HG02938 (cell line): ENCODE results near the gene PTPRJ.

Experiments used
- ATAC-seq: cut with Tn5 transposase; IDR thresholded peaks from one replicate; pipeline ENCODE4 v1.9.1; 2021; ENCODE audit warnings: mild to moderate bottlenecking, moderate library complexity; ENCODE audit not compliant: unreplicated experiment

The PTPRJ gene

GRCh38 chr11:47992959-47993820, 12.8 kb downstream of the PTPRJ start:
- no peak for ATAC-seq

DNA sequence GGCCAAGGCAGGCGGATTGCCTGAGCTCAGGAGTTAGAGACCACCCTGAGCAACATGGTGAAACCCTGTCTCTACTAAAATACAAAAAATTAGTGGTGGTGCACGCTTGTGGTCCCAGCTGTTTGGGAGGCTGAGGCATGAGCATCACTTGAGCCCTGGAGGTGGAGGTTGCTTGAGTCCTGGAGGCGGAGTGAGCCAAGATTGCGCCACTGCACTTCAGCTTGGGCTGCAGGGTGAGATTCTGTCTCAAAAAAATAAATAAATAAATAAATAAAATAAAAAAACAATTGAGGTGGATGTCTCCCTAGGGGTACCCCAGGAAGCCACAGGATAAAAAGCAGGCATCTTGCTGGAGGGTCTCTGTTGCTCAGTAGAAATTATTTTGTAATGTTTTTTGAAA, 14.1 kb downstream of the PTPRJ start:
- ATAC-seq, result no peak

GRCh38 chr11:47995360-47995769, 15.0 kb downstream of the PTPRJ start:
- ATAC-seq, result no peak

GRCh38 chr11:47997063-47998053, 17.0 kb downstream of the PTPRJ start:
- no peak for ATAC-seq

GRCh38 chr11:47998345-47998732, 18.0 kb downstream of the PTPRJ start:
- no peak for ATAC-seq

GRCh38 chr11:47998733-47999359, 18.5 kb downstream of the PTPRJ start:
- no peak for ATAC-seq

- no peak for ATAC-seq
These were observed 20.1 kb downstream of the PTPRJ start for GRCh38 chr11:48000432-48000831.

- ATAC-seq, result peak; percentile 81
These were observed 21.2 kb downstream of the PTPRJ start for GRCh38 chr11:48001438-48002021.

DNA sequence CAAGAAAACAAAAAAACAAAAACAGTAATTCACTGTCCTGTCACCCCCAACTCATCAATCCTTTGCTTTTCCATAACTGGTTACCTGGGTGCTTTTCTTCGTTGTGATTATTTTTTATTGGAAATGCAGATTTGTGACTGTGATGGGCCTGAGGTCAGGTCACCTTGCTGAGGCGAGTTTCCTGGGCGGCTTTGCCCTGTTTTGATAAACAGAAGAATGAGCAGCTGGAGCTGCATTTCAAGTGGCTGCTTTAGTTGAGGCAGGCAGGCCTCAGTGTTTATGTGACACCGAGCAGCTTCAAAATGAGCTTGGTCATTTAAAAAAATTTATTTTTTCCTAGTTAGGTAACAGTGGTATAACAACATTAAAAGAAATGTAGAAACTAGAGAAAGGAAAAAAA, 22.2 kb downstream of the PTPRJ start:
- ATAC-seq, result no peak

- ATAC-seq, result no peak
These were observed 23.6 kb downstream of the PTPRJ start for GRCh38 chr11:48003926-48004325.

GRCh38 chr11:48004456-48004855, 24.1 kb downstream of the PTPRJ start:
- no peak for ATAC-seq

- ATAC-seq, result no peak
These were observed 24.8 kb downstream of the PTPRJ start for GRCh38 chr11:48005136-48005535.

- no peak for ATAC-seq
These were observed 25.5 kb downstream of the PTPRJ start for GRCh38 chr11:48005831-48006270.

DNA sequence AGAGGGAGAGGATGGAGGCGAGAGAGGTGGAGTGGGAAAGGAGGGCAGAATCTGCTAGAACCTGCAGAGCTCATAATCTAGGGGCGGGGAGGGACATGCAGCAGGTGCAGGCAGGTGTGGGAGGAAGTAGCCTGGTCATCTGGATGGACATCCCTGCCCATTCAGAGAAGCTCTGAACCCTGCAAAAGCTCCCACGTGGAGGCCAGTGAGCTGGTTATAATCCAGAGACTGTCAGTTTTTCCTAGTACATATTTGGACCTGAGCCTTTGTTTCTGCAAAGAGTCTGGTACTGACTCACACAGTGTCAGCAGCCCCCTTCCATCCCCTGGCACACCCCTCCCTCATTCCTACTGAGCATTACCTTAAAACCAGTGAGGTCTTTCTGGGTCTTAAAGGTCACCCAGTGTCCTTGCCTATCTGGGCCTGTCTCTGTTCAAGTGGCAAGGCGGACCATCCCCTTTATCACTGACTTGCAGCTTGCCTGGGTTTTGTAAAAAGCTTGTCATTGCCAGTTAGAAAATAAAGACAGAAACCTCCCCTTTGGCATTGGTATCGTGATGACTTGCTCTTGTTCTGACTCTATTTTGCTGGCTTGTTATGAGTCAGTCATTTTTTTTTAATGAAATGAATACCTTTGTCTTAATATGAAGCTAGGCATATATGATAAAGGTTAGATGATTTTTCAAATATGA, 26.1 kb downstream of the PTPRJ start:
- ATAC-seq, result peak; percentile 62

DNA sequence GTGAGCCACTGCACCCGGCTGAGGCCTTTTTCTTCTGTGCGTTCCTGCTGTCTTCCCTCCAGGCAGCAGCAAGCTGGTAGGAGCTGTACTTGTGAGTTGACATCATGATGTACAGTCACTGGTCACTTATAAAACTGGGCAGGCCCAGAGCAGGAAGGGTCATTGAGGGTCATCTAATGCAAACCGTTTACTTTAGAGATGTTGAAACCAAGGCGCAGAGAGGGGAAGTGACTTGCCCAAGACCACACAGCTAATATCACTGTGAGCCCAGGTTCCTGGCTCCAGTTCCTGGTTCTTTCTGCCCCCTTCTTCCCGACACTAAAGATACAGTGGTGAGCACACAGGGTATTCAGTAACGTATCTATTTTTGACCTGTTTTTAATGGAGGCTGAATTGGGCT, 27.3 kb downstream of the PTPRJ start:
- ATAC-seq, result no peak

DNA sequence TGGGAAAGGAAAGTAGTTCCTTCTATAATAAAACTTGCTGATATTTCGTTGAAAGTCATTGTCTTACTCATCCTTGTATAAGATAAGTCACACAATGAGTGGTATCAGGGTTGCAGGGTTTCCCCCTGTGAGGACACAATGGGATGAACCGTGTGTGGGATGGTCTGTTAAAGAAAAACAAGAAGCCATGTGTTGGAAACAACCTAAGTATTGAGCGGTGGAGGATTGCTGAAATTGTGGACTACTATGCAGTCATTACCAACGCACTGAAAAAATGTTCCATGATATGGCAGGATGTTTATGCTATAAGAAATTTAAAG, 28.6 kb downstream of the PTPRJ start:
- peak; percentile 37 for ATAC-seq

DNA sequence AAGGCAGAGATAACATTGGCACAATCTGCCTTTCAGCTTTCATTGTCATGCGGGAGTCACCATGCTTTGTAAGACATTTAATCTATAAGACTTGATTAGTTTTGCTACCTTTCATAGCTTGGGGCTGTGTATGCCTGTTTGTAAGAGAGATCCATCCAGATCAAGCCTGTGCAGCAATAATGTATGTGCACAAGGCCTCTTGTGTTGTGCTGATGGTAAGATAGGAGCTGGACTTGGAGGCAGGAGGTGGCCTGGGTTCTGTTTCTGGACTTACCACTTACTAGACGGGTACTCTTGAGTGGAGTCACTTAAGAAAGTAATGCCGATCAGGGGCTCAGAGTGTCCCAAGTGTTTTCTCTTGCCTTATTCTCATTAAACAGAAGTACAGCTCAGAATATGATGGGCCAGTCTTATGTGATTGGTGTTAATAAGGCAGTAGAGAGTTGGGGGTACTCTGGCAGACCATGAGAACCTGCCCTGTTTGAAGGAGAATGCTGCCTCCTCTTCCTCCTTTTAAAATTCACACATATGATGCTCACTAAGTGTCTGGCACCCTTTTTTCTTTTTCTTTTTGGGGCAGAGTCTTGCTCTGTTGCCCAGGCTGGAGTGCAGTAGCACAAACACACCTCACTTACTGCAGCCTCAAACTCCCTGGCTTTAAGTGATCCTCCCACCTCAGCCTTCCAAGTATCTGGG, 30.9 kb downstream of the PTPRJ start:
- ATAC-seq, result no peak

DNA sequence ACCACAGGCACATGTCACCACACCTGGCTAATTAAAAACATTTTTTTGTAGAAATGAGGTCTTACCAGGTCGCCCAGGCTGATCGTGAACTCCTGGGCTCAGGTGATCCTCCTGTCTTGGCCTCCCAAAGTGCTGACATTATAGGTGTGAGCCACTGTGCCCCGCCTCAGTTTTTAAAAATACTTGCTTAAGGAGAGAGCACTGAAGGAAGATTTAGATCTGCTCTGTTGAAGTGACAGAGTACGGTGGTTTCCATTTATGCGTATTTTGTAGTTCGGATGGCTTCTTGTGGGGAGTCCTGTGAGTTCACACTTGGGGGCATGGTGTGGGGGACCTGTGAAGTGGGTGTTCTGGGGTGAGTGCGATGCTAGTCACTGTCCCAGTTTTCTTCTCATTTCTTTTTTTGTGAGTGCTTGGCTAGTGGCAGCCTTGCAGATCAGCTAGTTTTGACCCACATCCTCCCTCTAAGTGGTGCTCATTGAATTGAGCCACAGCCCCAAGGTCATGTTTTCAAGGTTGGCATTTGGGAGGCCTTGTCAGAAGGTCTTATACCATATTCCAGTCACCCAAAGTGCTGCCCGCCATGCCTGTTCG, 31.5 kb downstream of the PTPRJ start:
- ATAC-seq, result no peak

DNA sequence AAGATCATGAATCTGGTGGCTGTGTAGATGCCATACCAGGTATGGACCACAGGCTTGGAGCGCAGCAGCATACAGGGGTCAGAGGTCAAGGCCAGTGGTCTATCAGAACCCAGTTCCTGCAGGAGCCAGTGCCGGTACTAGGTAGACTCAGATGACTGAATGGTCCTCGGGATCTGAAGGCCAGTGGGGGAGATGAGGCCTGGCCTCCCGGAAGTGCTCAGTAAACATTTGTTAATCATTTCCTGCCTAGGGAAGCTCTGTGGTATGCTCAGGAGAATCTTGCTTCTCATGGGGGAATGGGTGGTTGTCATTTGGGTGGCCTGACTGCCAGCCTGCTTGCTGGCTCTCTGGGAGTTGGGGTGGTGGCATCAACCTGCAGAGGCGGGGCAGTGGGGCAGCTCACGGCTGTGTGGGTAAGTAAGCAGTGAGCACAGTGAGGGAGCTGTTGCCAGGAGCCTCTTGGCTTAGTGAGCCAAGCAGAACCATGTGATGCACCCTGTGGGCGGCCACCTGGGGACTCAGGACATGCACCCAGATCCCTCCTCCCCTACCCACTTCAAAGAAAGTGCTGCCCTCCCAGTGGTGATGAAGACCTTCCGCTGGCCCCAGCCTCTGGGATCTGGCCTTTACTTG, 33.0 kb downstream of the PTPRJ start:
- peak; percentile 59 for ATAC-seq
